ENCODE data around the gene STK32C. TPM values are rescaled to one million over a fixed set of nuclear protein-coding genes. Genes with fewer than 3 reads are reported as not detected.

The STK32C gene
- total RNA-seq, 1 experiment from 2014 or later: 36.6 TPM

DNA sequence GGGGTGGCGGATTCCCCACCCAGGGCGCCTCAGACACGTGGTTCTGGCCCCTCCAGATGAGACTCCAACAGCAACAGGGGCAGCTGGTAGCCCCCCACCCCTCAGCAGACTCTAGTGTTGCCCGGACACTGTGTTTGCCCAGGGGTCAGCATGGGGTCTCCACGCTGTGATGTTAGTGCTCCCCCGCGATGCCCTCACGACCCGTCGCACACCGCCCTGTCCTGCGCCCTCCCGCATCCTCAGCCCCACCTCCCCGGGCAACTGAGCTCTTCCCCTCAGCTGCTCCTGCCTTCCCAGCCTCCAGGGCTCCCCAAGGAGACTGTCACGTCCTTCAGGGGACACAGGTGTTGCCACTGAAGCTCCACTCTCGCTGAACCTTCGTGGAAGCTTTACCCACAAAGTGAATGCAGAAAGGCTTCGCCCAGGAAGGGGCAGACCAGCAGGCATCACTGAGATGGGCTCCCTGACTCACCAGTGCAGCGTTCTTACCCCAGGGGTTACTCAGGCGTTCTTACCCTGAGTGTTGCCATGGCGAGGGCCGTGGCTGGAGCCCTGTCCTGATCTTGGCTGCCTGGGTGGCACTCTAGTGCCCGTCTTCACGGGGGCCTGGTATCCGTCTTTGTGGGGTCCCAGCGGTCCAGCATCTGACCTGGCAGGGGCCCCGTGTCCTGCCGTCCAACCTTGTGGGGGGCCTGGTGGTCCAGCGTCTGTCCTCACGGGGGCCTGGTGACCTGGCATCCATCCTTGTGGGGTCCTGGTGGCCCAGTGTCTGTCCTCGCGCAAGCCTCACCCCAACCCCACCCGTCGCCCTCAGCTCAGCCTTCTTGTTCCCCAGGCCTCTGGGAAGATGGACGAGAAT lies 106.4 kb downstream of the STK32C start:
- DNase-seq: no peak
- H3K4me3 ChIP-seq: no peak overlapping the region
- H3K27me3 ChIP-seq: no peaks in the 10 kb centered on the region
- H3K36me3 ChIP-seq: no peaks in the 10 kb centered on the region
- no peaks in the 10 kb centered on the region for H3K9me3 ChIP-seq

GRCh38 chr10:132200344-132201110 lies 107.2 kb downstream of the STK32C start:
- Histone ChIP-seq H3K36me3 (no peaks in the 10 kb centered on the region), H3K4me3 (no peak overlapping the region), H3K27me3 (no peaks in the 10 kb centered on the region), H3K9me3 (no peaks in the 10 kb centered on the region)
- DNase-seq: no peak

GRCh38 chr10:132199854-132200311 lies 107.9 kb downstream of the STK32C start:
- Histone ChIP-seq H3K36me3 (no peaks in the 10 kb centered on the region), H3K27me3 (no peaks in the 10 kb centered on the region), H3K9me3 (no peaks in the 10 kb centered on the region), H3K4me3 (no peak overlapping the region)
- no peak for DNase-seq

DNA sequence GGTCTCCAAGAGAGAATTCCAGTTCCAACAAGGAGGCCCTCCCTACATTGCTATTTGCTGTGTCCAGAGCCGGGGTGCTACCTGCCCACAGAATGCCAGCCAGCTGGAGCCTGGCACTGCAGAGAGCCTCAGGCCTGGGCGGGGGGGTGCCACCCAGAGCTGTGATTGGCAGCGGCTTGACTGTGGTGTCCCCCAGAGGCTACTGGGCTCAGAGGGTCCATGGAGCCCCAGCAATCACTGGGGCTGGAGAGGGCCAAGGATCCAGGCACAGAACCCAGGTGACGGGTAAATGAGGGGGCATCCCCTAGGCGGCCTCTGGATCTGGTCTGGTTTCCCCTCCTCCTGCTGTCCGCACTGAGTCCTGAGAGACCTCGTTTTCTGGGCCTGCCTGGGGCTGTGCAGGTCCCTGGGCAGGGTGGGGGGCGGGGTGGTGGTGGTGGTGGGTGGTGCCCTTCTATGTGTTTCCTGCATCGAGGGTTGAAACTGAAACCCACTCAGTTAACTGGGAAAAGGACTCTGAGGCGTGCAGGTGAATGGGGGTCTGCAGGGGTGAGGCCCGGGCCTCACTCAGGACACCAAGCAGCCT lies 108.4 kb downstream of the STK32C start:
- H3K9me3 ChIP-seq: no peaks in the 10 kb centered on the region
- H3K36me3 ChIP-seq: no peaks in the 10 kb centered on the region
- no peak overlapping the region for H3K4me3 ChIP-seq
- DNase-seq: no peak
- no peaks in the 10 kb centered on the region for H3K27me3 ChIP-seq

DNA sequence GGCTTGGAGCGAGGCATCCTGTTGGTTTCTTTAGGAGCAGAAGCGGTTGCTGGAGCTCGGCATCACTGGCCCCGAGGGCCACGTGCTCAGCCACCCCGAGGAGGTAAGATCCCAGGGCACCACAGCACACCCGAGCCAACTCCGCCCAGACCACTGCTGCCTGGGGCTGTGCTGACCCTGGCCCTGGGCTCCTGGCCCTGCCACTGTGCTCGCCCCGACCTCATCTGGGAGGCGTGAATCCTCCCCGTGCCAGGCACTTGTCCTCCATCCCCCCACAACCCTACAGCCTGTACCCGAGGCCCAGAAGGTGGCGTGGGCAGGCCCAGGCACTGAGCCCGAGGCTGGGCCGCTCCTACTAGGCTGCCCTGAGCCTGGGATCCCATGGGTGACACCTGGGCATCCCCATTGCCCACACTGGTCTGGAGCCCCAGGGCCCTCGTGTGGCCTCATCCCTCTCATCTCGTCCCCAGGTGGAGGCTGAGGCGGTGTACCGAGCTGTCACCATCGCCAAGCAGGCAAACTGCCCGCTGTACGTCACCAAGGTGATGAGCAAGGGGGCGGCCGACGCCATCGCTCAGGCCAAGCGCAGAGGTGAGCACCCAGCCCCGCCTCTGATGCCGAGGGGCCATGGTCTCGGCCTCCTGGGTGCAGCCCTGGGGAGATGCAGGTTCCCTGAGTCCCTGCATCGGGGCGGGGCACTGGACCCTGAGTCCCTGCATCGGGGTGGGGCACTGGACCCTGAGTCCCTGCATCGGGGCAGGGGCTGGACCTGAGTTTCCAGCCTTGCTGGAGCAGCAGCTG lies 109.2 kb downstream of the STK32C start:
- H3K27me3 ChIP-seq: no peaks in the 10 kb centered on the region
- H3K9me3 ChIP-seq: no peaks in the 10 kb centered on the region
- H3K4me3 ChIP-seq: no peak overlapping the region
- H3K36me3 ChIP-seq: no peaks in the 10 kb centered on the region
- DNase-seq: no peak

- Histone ChIP-seq H3K9me3 (no peaks in the 10 kb centered on the region), H3K27me3 (no peaks in the 10 kb centered on the region), H3K36me3 (no peaks in the 10 kb centered on the region), H3K4me3 (no peak overlapping the region)
- DNase-seq: no peak
These were observed 109.7 kb downstream of the STK32C start for GRCh38 chr10:132198068-132198370.

DNA sequence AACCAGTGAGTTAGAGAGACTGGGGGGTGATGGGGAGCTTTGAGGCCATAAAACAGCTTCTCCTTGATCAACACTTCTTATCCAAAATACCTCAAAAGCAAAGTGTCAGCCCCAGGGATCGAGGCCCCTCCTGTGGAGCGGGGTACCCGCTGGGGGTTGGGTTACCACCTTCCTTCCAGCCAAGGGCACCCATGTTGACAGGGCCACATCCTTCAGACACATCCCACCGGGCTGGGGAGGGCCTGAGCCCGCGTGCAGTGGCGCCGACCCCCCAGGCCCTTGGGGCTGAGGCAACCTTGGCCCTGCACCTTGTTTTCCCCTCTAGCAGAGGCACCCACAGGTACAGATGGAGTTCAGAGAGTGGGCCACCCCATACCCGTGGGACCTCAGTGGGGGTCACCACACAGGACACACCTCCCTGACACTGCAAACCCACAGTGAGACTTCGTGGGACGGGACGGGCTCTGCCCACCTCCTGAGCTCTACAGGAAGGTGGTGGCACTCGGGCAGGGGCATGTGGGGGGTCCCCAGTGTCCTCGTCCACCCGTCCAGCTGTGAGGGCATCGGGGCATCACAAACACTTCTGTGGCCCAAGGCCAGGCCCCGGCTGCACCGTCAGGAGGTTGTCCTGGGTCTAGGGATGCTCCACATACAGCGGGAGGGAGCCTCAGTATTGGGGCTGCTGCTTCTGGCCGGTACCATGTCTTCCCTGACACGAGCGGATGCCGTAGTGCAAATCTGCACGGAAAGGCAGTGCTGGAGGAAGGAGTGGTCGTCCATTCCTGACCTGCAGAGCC lies 110.3 kb downstream of the STK32C start:
- Histone ChIP-seq H3K27me3 (no peaks in the 10 kb centered on the region), H3K9me3 (no peaks in the 10 kb centered on the region), H3K36me3 (no peaks in the 10 kb centered on the region), H3K4me3 (no peak overlapping the region)
- no peak for DNase-seq

- no peak for DNase-seq
- H3K9me3 ChIP-seq: no peaks in the 10 kb centered on the region
- no peaks in the 10 kb centered on the region for H3K27me3 ChIP-seq
- no peaks in the 10 kb centered on the region for H3K36me3 ChIP-seq
- H3K4me3 ChIP-seq: no peak overlapping the region
These were observed 111.3 kb downstream of the STK32C start for GRCh38 chr10:132196178-132197113.

DNA sequence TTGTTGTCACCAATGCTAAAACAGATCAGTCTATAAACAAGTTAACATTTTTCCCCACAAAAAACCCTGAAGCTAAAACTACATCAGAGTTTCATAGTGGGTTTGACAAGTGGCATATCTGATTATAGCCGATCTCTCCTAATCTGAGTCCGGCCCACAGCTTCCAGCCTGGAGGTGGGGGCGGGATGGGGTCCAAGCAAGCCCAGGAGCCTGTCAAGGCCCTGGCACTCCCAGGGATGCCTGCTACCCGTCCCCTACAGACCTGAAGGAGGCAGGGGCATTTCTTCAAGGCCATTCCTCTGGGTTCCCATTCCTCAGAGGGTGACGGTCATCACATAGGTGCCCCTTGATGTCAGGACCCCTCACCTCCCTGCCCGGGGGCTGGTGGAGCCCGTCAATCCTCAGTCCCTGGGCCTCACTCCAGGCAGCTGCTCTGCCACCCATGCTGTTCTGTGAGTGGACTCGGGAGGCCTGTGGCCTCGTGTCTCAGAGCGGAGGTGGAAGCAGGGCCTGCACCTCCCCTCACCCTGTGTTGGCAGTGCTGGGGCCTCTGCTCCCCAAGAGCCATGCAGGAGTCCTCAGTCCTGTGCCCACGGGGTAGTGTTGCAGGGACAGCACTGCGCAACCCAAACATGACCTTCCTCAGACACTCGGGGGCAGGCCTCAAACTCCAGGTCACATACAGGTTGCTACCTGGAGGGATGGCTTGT lies 112.2 kb downstream of the STK32C start:
- H3K27me3 ChIP-seq: no peaks in the 10 kb centered on the region
- H3K36me3 ChIP-seq: no peaks in the 10 kb centered on the region
- H3K4me3 ChIP-seq: no peak overlapping the region
- no peak for DNase-seq
- H3K9me3 ChIP-seq: no peaks in the 10 kb centered on the region

DNA sequence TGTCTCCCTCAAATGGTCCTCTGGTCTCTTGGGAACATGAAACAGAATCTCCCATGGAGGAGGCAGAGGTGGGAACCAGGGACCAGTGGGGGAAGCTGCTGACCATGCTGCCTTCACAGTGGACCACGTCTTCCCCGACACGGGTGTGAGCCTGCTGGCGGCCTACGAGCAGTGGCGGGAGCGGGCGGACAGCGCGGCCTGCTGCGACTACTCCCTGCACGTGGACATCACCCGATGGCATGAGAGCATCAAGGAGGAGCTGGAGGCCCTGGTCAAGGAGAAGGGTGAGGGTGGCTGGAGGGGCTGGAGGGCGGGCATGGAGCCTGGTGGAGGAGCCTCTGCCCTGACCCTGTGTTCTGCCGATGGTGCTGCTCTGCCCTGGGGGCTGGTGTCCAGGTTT lies 113.0 kb downstream of the STK32C start:
- no peaks in the 10 kb centered on the region for H3K27me3 ChIP-seq
- H3K9me3 ChIP-seq: no peaks in the 10 kb centered on the region
- H3K36me3 ChIP-seq: no peaks in the 10 kb centered on the region
- H3K4me3 ChIP-seq: no peak overlapping the region
- DNase-seq: no peak

DNA sequence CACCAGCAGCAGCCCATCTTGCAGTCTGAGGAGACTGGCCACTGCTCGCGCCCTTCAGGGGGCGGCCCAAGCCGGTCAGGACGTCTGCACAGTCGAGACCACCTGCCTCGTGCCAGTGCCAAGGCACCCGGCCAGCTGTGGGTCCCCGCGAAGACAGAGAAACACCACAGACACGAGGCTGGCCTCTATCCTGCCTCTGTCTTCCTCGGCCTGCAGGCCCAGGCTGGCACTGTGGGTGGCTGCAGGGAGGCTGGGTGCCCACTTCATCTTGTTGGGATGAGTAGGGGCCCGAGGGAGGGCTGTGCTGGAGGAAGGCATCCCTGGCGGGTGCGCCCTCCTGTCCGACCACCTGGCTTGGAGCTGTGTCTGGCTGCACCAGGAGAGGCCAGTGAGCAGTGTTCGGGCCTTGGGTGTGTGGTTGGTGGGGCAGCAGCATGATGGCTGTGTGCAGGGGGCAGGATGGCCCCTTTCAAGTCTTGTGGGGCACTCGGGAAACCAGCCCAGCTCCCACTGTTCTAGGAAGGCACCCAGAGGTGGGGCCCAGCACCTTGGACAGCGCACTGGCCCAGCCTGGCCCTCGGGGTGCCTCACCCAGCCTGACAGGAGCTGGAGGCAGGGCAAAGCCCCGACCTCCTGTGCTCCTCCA lies 113.7 kb downstream of the STK32C start:
- DNase-seq: peak; percentile 18
- H3K36me3 ChIP-seq: no peaks in the 10 kb centered on the region
- H3K27me3 ChIP-seq: no peaks in the 10 kb centered on the region
- H3K9me3 ChIP-seq: no peaks in the 10 kb centered on the region
- H3K4me3 ChIP-seq: no peak overlapping the region

DNA sequence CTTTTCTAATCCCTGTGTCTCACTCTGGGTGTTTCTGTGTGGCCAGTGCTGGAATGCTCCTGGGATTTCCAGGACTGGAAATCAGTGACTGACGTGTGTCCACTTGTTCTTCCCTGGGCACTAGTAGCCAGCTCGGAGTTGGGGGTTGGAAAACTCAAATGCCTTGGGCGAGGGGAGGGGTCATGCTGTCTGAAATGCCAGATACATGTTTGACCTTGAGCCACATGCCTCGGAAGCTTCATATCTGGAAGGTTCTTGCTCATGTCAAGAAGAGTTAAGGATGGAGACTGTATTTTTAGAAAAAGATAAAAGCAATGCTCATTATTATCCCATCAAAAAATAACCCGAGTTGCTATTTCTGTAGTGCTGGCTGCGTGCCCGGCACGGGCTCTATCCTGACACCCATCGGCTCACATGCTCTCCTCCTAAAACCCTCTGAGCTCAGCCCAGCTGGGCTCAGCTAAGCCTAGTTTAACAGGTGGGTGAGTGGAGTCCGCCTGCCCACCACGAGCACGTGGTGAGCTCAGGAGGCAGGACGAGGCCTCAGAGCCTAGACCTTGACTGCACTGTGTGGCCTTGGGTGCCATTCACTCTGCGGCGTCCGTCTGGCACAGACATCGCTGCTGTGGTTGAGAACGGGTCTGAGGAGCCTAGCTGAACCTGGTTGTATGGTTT lies 114.6 kb downstream of the STK32C start:
- Histone ChIP-seq H3K36me3 (no peaks in the 10 kb centered on the region), H3K4me3 (no peak overlapping the region), H3K9me3 (no peaks in the 10 kb centered on the region), H3K27me3 (no peaks in the 10 kb centered on the region)
- DNase-seq: no peak

GRCh38 chr10:132192076-132192975 lies 115.4 kb downstream of the STK32C start:
- no peaks in the 10 kb centered on the region for H3K9me3 ChIP-seq
- no peaks in the 10 kb centered on the region for H3K36me3 ChIP-seq
- H3K4me3 ChIP-seq: no peak overlapping the region
- no peak for DNase-seq
- H3K27me3 ChIP-seq: no peaks in the 10 kb centered on the region; the same call in 1 of the 2 replicates
